ENCODE measurements around the gene ST6GAL1.
A peak's percentile ranks its signal among the peaks of the same experiment; 100 is the strongest.

The ST6GAL1 gene

GRCh38 chr3:187064210-187065115 lies 134.1 kb downstream of the ST6GAL1 start:
- TF ChIP-seq, protein P1, sequence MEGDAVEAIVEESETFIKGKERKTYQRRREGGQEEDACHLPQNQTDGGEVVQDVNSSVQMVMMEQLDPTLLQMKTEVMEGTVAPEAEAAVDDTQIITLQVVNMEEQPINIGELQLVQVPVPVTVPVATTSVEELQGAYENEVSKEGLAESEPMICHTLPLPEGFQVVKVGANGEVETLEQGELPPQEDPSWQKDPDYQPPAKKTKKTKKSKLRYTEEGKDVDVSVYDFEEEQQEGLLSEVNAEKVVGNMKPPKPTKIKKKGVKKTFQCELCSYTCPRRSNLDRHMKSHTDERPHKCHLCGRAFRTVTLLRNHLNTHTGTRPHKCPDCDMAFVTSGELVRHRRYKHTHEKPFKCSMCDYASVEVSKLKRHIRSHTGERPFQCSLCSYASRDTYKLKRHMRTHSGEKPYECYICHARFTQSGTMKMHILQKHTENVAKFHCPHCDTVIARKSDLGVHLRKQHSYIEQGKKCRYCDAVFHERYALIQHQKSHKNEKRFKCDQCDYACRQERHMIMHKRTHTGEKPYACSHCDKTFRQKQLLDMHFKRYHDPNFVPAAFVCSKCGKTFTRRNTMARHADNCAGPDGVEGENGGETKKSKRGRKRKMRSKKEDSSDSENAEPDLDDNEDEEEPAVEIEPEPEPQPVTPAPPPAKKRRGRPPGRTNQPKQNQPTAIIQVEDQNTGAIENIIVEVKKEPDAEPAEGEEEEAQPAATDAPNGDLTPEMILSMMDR (IDR thresholded peaks at IDR 0.05; ENCODE audit: low read depth, low read length): no peak
- no peak overlapping the region for H3K4me3 ChIP-seq (replicated peaks in 1 of 2; ENCODE audit: low read depth in 2 of 2, low read length in 2 of 2)
- DNase-seq (ENCODE audit: low read depth in 2 of 2): peak; percentile 40 to 53

GRCh38 chr3:187066228-187066995 lies 136.1 kb downstream of the ST6GAL1 start:
- TF ChIP-seq, protein P1 (IDR thresholded peaks at IDR 0.05; ENCODE audit: low read depth, low read length): peak; percentile 28
- peak; percentile 49 to 58 for DNase-seq (ENCODE audit: low read depth in 2 of 2)
- no peak overlapping the region for H3K4me3 ChIP-seq (replicated peaks in 1 of 2; ENCODE audit: low read depth in 2 of 2, low read length in 2 of 2)

DNA sequence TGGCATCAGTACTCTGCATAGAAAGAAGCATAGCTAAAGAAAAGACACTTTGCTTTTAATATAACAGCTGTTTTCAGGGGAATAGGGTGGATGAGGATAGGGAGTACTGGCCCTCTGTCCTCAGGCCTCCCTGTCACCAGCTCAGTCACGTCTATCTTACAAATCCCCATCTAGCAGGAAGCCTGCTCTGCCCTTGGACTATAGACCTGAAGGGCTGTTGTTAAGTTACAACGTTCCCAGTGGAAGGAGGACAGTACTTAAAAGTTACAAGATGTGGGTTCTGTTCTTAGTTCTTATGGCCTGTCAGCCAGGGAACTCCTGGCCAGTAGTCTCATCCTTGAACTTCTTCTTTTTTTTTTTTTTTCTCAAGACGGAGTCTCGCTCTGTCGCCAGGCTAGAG lies 138.5 kb downstream of the ST6GAL1 start:
- TF ChIP-seq, protein P1 (IDR thresholded peaks at IDR 0.05; ENCODE audit: low read depth, low read length): no peak
- H3K4me3 ChIP-seq (replicated peaks in 1 of 2; ENCODE audit: low read depth in 2 of 2, low read length in 2 of 2): no peak overlapping the region
- no peak for DNase-seq (ENCODE audit: low read depth in 2 of 2)

- H3K4me3 ChIP-seq (replicated peaks in 1 of 2; ENCODE audit: low read depth in 2 of 2, low read length in 2 of 2): no peak overlapping the region
- TF ChIP-seq, protein P1 (IDR thresholded peaks at IDR 0.05; ENCODE audit: low read depth, low read length): no peak
- DNase-seq (ENCODE audit: low read depth in 2 of 2): no peak
Measured at GRCh38 chr3:187069857-187070516, 139.7 kb downstream of the ST6GAL1 start.

- no peak for DNase-seq (ENCODE audit: low read depth in 2 of 2)
- TF ChIP-seq, protein P1 (IDR thresholded peaks at IDR 0.05; ENCODE audit: low read depth, low read length): no peak
- H3K4me3 ChIP-seq (replicated peaks in 1 of 2; ENCODE audit: low read depth in 2 of 2, low read length in 2 of 2): no peak overlapping the region
Measured at GRCh38 chr3:187072102-187072501, 141.8 kb downstream of the ST6GAL1 start.

DNA sequence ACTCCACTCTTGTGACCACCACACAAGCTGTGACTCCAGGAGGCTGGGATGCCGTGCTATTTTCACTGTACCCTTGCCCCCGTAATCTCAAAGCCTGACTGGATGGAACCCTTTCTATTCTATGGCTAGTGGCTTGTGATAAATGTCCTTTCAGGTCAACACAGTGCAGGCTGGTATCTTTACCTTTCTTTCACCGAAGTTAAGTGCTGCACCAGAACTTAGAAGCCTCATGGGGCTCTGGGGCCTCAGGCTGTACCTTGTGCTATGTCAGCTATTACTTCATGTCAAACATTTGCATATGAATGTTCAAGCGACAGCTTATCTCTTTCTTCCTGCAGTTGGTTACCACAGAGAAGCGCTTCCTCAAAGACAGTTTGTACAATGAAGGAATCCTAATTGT lies 142.2 kb downstream of the ST6GAL1 start:
- DNase-seq (ENCODE audit: low read depth in 2 of 2): no peak
- no peak overlapping the region for H3K4me3 ChIP-seq (replicated peaks in 1 of 2; ENCODE audit: low read depth in 2 of 2, low read length in 2 of 2)
- TF ChIP-seq, protein P1 (IDR thresholded peaks at IDR 0.05; ENCODE audit: low read depth, low read length): no peak

Measured in cardiac fibroblast (primary cell).